Thyroid gland (tissue), 4 donors: ENCODE measurements around the gene WIPI1. TPM values are rescaled to one million over a fixed set of nuclear protein-coding genes. Genes with fewer than 3 reads are reported as not detected.

Source experiments
- DNase-seq, 2 donors: peaks; one replicate each; pipeline ENCODE4 v3.0.0-alpha.2; 2019
- H3K27ac ChIP-seq, 3 donors: fragments of 200-600 bp; sonication (generic); 1 replicate in 2 of 3; 2 replicates in 1 of 3; pipeline ENCODE4 v1.5.1; 2016 to 2019; ENCODE audit warnings: mild to moderate bottlenecking in 1 of 3, moderate library complexity in 1 of 3
- H3K27me3 ChIP-seq: fragments of 200-600 bp; sonication (generic); one replicate; pipeline ENCODE4 v1.5.1; 2019
- H3K36me3 ChIP-seq, 2 donors: fragments of 200-600 bp; sonication (generic); one replicate each; pipeline ENCODE4 v1.5.1; 2016 to 2019
- H3K4me1 ChIP-seq, 2 donors: fragments of 200-600 bp; sonication (generic); one replicate each; pipeline ENCODE4 v1.5.1; 2017 to 2019
- H3K4me3 ChIP-seq, 3 donors: fragments of 200-600 bp; sonication (generic); replicated peaks in 1 of 3; 1 replicate in 2 of 3; 2 replicates in 1 of 3; pipeline ENCODE4 v1.5.1; 2016; ENCODE audit warnings: mild to moderate bottlenecking in 1 of 3
- H3K9me3 ChIP-seq: fragments of 200-600 bp; sonication (generic); one replicate; pipeline ENCODE4 v1.5.1; 2017
- POLR2A ChIP-seq, 2 donors: fragments of 450-650 bp; IDR thresholded peaks; one replicate each; pipeline ENCODE4 v1.6.1; 2017; ENCODE audit warnings: antibody characterized with exemption in 2 of 2, mild to moderate bottlenecking in 2 of 2, moderate library complexity in 1 of 2
- WGBS, 2 donors: methylation state at CpG; one replicate each; pipeline ENCODE4 v1.1.5; 2017; 5-methylcytosine and 5-hydroxymethylcytosine counted together
- intact Hi-C: fragments of 100-400 bp; cut with DNase I; formaldehyde crosslinking; loops from one replicate; pipeline ENCODE4 v1.15.1; 2023
- total RNA-seq, 4 donors: library from RNA; depleted of rRNA; stranded (reverse); fragments of >200 nt; gene quantifications; one replicate each; pipeline ENCODE4 v1.2.3, GENCODE V29; 2016
- TF ChIP-seq, protein P1 (sequence below), 6 experiments: fragments of 200-600 bp in 3 of 6; fragments of 450-650 bp in 3 of 6; sonication (generic) in 3 of 6; IDR thresholded peaks; one replicate each; pipeline ENCODE4 v1.5.1; 2016 to 2019; ENCODE audit warnings: antibody characterized with exemption in 6 of 6, mild to moderate bottlenecking in 2 of 6, inconsistent platforms in 1 of 6, moderate library complexity in 1 of 6

WIPI1 gene
- total RNA-seq, 4 donors from 2014 or later: 50.0 to 89.8 (median 78.4) TPM

DNA sequence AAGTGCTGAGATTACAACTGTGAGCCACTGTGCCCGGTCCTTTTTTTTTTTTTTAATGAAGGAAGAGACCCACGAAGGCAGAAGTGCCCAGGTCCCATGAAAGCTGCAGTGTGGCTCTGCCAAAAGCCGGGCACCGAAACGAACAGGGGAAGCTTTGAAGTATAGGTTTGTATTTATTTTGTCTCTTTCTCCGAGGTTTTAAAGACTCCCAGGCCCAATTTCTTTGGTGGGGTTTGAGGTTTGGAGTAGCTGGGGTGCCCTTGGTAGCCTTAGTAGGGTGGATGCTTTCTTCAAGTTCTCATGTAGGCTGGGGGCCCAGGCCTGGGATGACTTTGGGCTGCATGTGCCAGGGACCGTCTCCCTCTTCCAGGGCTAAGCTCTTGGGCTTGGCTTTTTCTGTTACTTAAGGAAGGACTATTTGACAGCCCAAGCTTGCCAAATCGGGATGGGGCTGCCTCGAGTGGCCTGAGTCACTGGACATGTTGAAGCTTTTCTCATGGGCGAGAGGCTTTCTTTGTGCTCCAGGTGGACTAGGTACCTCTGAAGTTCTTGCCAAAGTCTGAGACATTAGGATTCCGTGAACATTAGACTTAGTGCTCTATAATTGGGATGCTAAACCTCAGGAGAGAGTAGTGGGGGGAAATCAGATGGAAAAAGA is 66.3 kb downstream of the WIPI1 start:
- WGBS, 2 donors: 82 to 88% methylated on average over 11 of the region's 11 CpGs
- no peak for TF ChIP-seq POLR2A (IDR thresholded peaks at IDR 0.05)
- TF ChIP-seq, protein P1, sequence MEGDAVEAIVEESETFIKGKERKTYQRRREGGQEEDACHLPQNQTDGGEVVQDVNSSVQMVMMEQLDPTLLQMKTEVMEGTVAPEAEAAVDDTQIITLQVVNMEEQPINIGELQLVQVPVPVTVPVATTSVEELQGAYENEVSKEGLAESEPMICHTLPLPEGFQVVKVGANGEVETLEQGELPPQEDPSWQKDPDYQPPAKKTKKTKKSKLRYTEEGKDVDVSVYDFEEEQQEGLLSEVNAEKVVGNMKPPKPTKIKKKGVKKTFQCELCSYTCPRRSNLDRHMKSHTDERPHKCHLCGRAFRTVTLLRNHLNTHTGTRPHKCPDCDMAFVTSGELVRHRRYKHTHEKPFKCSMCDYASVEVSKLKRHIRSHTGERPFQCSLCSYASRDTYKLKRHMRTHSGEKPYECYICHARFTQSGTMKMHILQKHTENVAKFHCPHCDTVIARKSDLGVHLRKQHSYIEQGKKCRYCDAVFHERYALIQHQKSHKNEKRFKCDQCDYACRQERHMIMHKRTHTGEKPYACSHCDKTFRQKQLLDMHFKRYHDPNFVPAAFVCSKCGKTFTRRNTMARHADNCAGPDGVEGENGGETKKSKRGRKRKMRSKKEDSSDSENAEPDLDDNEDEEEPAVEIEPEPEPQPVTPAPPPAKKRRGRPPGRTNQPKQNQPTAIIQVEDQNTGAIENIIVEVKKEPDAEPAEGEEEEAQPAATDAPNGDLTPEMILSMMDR (IDR thresholded peaks at IDR 0.05): no peak
- no peak overlapping the region for H3K4me3 ChIP-seq

DNA sequence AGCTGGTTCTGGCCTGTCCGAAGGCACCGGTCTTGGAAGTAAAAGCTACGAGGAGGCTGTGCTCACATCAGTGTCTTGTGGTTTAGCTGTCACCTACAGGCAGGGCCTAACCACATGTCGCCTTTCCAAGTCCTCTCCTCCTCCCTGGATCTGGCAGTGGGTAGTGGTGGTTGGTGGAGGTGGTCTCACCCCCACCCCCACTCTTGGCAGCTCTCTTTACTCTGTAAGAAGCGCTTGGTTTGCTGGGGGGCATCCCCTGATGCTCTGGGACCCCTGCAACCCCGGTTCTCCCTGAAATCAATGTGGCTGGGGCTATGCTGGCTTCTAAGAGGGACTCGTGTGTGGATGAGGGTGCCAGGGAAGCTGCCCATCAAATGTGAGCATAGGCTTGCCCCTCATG is 68.3 kb downstream of the WIPI1 start:
- intact Hi-C loops: no loop called here

More for the DNA sequence above, 66.3 kb downstream of the WIPI1 start:
- Histone ChIP-seq H3K9me3 (no peaks in the 10 kb centered on the region), H3K4me1 (peaks cover 4 to 11% of the 10 kb centered on the region in 2 donors), H3K27ac (peak overlapping the region in 1 of 3 donors; percentile 67), H3K27me3 (no peaks in the 10 kb centered on the region), H3K36me3 (no peaks in the 10 kb centered on the region)
- intact Hi-C loops: no loop called here
- peak in 1 of 2 donors; percentile 5 for DNase-seq

DNA sequence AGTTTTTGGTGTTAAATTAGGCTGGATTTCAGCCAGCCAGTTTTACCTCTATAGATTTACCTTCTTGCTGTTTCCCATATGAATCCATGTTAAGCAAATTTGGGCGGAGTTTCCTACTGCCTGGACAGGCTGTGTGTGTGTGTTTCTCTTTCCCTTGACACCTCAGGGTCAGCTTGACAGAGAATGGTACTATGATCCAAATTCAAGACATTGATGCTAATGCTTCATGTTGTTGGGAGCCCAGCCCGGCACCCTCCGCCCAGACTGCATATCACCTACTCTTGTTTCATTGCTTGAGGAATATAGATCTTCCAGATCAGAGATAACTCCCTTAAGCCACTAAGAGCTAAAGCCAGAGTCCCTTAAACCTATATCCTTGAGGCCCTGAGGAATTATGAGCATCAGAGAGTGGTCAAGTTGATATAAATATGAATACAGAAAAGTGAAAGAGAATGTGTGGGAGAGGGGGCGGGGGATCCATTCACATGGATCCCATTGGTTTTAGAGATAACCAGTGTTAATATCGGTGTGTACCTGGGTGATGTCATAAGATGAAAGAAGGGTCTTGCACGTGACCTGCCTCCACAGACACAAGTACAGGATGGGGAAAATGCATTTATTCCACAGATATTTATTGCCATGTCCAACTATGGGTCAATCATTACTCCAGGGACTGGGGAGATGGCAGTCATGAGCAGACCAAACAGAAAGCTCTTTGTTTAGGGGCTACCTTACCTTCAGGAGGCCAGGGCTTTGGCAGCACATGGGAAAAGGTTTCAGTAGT is 69.7 kb downstream of the WIPI1 start:
- no peaks in the 10 kb centered on the region for H3K36me3 ChIP-seq
- no peak for DNase-seq
- H3K9me3 ChIP-seq: no peaks in the 10 kb centered on the region
- TF ChIP-seq POLR2A (IDR thresholded peaks at IDR 0.05): no peak
- TF ChIP-seq, protein P1 (IDR thresholded peaks at IDR 0.05): no peak
- no peaks in the 10 kb centered on the region for H3K27me3 ChIP-seq
- intact Hi-C loops: no loop called here
- H3K27ac ChIP-seq: no peak overlapping the region
- no peak overlapping the region for H3K4me3 ChIP-seq
- WGBS, 2 donors: 95 to 96% methylated on average over 6 of the region's 6 CpGs
- peaks cover 4 to 18% of the 10 kb centered on the region in 2 donors for H3K4me1 ChIP-seq

More for the DNA sequence above, 68.3 kb downstream of the WIPI1 start:
- Histone ChIP-seq H3K36me3 (no peaks in the 10 kb centered on the region), H3K27ac (no peak overlapping the region), H3K4me1 (peaks cover 4 to 18% of the 10 kb centered on the region in 2 donors), H3K27me3 (no peaks in the 10 kb centered on the region), H3K4me3 (no peak overlapping the region), H3K9me3 (no peaks in the 10 kb centered on the region)
- no peak for TF ChIP-seq POLR2A (IDR thresholded peaks at IDR 0.05)
- TF ChIP-seq, protein P1 (IDR thresholded peaks at IDR 0.05): no peak
- DNase-seq: no peak
- 90 to 95% methylated on average over 7 of the region's 7 CpGs for WGBS, 2 donors

DNA sequence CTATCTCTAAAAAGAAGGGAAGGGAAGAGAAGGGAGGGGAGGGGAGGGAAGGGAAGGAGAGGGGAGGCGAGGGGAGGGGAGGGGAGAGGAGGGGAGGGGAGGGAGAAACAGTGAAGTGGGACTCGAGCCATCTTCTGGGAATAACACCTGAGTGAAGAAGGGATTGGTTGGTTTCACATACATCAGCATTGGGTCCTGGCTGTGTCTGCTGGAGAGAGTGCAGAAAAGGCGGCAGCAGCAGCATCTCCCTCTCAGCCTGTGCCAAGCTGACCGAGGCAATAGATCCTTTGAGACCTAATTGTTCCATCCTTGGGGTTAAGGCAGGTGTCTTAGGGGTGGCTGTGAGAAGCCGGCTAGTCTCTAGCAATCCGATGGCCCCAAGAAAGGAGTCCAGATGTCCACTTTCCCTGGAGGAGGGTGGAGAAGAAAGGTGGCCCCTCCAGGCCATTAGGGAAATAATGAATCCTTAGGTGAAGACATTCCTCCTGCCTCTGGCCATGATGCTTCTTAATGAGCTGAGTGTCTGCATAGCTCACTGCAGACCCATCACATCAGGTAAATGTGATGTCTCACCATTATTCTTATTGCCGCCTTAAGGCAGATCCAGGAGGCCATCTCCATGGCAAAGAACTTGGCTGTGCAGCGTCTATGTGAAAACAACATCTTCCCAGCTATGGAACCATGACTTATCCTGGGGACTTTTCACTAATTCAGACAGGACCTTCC is 71.6 kb downstream of the WIPI1 start:
- Histone ChIP-seq H3K27ac (peak overlapping the region; percentile 52 to 79 (median 64)), H3K4me3 (no peak overlapping the region), H3K4me1 (peaks cover 4 to 18% of the 10 kb centered on the region in 2 donors), H3K9me3 (no peaks in the 10 kb centered on the region), H3K27me3 (no peaks in the 10 kb centered on the region), H3K36me3 (no peaks in the 10 kb centered on the region)
- no peak for DNase-seq
- TF ChIP-seq POLR2A (IDR thresholded peaks at IDR 0.05): no peak
- TF ChIP-seq, protein P1 (IDR thresholded peaks at IDR 0.05): no peak
- WGBS, 2 donors: 87 to 89% methylated on average over 7 to 8 of the region's 8 CpGs
- intact Hi-C loops: no loop called here
